HepG2 (cell line): Measurements from ENCODE around the gene ANKS3. TPM values are rescaled to one million over a fixed set of nuclear protein-coding genes. Genes with fewer than 3 reads are reported as not detected.

Source experiments
- AKNA ChIP-seq: sonication (generic); formaldehyde crosslinking; IDR thresholded peaks from 2 replicates; pipeline ENCODE4 v1.4.0; 2020; ENCODE audit warnings: missing genetic modification reagents, borderline replicate concordance
- CCDC6 ChIP-seq: sonication (generic); formaldehyde crosslinking; IDR thresholded peaks from 2 replicates; pipeline ENCODE4 v1.8.1; 2022; ENCODE audit warnings: mild to moderate bottlenecking, missing genetic modification reagents, moderate library complexity
- GMEB1 ChIP-seq: sonication (generic); formaldehyde crosslinking; IDR thresholded peaks from 2 replicates; pipeline ENCODE4 v1.5.1; 2020; ENCODE audit warnings: missing genetic modification reagents, mild to moderate bottlenecking, borderline replicate concordance
- GTF3A ChIP-seq: sonication (generic); formaldehyde crosslinking; conservative IDR thresholded peaks from 2 replicates; pipeline ENCODE4 v1.4.0; 2020; ENCODE audit warnings: mild to moderate bottlenecking, missing genetic modification reagents
- HNF1A ChIP-seq, 2 experiments: sonication (generic) in 1 of 2; formaldehyde crosslinking in 1 of 2; IDR thresholded peaks; 2 replicates each; pipeline versions ENCODE4 v1.4.0 to v1.6.1; 2016 to 2020; ENCODE audit warnings: borderline replicate concordance in 1 of 2, low read depth in 1 of 2, mild to moderate bottlenecking in 1 of 2, missing genetic modification reagents in 1 of 2
- MAFG ChIP-seq: sonication (generic); formaldehyde crosslinking; IDR thresholded peaks from 2 replicates; pipeline ENCODE4 v1.5.1; 2020; ENCODE audit warnings: mild to moderate bottlenecking, missing genetic modification reagents
- MLX ChIP-seq: IDR thresholded peaks from 2 replicates; pipeline ENCODE4 v1.6.1; 2016
- PHF21A ChIP-seq: sonication (generic); formaldehyde crosslinking; IDR thresholded peaks from 2 replicates; pipeline ENCODE4 v1.5.0; 2020; ENCODE audit warnings: mild to moderate bottlenecking, missing genetic modification reagents
- SMARCC2 ChIP-seq: fragments of 450-650 bp; IDR thresholded peaks from 2 replicates; pipeline ENCODE4 v1.6.1; 2017; ENCODE audit warnings: antibody characterized with exemption, mild to moderate bottlenecking
- polyA plus RNA-seq, 8 experiments: library from polyadenylated mRNA; depleted of rRNA in 3 of 8; stranded (reverse) in 7 of 8; unstranded in 1 of 8; fragments of >200 nt; fragmentation: Illumina TruSeq in 4 of 8; extraction: Trizol in 4 of 8; gene quantifications; 2 replicates each; pipeline versions ENCODE4 v1.2.1 to v1.2.3, GENCODE V29; 2011 to 2016; ENCODE audit warnings: low read depth in 4 of 8, missing spikeins in 1 of 8, mixed read lengths in 1 of 8; ENCODE audit not compliant: insufficient read depth in 1 of 8
- total RNA-seq, 5 experiments: library from RNA; depleted of rRNA; stranded (reverse); fragments of >200 nt; fragmentation: Illumina TruSeq; extraction: Trizol; gene quantifications; 2 replicates each; pipeline ENCODE4 v1.2.3, GENCODE V29; 2016; ENCODE audit warnings: low read depth in 1 of 5
- TF ChIP-seq, protein P1 (sequence below): sonication (generic); formaldehyde crosslinking; IDR thresholded peaks from 2 replicates; pipeline ENCODE4 v1.4.0; 2020; ENCODE audit warnings: missing genetic modification reagents

Gene ANKS3
- total and polyA plus RNA-seq, 2 of the 13 experiments (the other 11 are each of a cell fraction or from before 2014, with no cell fraction given), result 11.4 to 15.9 TPM

- TF ChIP-seq AKNA (no peak), HNF1A (IDR thresholded peaks at IDR 0.05; ENCODE audit: low read depth) (no peak), HNF1A (CRISPR knock-in tag; IDR thresholded peaks at IDR 0.05; ENCODE audit: borderline replicate concordance) (0 out of 2 replicates have a peak, but pooled peaks have one; percentile 11), GTF3A (no peak), CCDC6 (peak; percentile 96), PHF21A (CRISPR knock-in tag) (peak; percentile 43; the same call in 1 of the 2 replicates), MLX (CRISPR knock-in tag) (no peak), SMARCC2 (no peak), MAFG (no peak), GMEB1 (CRISPR knock-in tag) (peak; percentile 65)
- TF ChIP-seq, protein P1, sequence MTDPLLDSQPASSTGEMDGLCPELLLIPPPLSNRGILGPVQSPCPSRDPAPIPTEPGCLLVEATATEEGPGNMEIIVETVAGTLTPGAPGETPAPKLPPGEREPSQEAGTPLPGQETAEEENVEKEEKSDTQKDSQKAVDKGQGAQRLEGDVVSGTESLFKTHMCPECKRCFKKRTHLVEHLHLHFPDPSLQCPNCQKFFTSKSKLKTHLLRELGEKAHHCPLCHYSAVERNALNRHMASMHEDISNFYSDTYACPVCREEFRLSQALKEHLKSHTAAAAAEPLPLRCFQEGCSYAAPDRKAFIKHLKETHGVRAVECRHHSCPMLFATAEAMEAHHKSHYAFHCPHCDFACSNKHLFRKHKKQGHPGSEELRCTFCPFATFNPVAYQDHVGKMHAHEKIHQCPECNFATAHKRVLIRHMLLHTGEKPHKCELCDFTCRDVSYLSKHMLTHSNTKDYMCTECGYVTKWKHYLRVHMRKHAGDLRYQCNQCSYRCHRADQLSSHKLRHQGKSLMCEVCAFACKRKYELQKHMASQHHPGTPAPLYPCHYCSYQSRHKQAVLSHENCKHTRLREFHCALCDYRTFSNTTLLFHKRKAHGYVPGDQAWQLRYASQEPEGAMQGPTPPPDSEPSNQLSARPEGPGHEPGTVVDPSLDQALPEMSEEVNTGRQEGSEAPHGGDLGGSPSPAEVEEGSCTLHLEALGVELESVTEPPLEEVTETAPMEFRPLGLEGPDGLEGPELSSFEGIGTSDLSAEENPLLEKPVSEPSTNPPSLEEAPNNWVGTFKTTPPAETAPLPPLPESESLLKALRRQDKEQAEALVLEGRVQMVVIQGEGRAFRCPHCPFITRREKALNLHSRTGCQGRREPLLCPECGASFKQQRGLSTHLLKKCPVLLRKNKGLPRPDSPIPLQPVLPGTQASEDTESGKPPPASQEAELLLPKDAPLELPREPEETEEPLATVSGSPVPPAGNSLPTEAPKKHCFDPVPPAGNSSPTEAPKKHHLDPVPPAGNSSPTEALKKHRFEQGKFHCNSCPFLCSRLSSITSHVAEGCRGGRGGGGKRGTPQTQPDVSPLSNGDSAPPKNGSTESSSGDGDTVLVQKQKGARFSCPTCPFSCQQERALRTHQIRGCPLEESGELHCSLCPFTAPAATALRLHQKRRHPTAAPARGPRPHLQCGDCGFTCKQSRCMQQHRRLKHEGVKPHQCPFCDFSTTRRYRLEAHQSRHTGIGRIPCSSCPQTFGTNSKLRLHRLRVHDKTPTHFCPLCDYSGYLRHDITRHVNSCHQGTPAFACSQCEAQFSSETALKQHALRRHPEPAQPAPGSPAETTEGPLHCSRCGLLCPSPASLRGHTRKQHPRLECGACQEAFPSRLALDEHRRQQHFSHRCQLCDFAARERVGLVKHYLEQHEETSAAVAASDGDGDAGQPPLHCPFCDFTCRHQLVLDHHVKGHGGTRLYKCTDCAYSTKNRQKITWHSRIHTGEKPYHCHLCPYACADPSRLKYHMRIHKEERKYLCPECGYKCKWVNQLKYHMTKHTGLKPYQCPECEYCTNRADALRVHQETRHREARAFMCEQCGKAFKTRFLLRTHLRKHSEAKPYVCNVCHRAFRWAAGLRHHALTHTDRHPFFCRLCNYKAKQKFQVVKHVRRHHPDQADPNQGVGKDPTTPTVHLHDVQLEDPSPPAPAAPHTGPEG, result peak; percentile 13; the same call in 1 of the 2 replicates
These were observed 40.6 kb downstream of the ANKS3 start, which contains the start of gene NUDT16L1 (continued) for GRCh38 chr16:4693296-4693955.
